ENCODE data around the gene RNU6-8. TPM values are rescaled to one million over a fixed set of nuclear protein-coding genes. Genes with fewer than 3 reads are reported as not detected.

The RNU6-8 gene
- total and polyA plus RNA-seq, 2 experiments from 2014 or later: not detected

DNA sequence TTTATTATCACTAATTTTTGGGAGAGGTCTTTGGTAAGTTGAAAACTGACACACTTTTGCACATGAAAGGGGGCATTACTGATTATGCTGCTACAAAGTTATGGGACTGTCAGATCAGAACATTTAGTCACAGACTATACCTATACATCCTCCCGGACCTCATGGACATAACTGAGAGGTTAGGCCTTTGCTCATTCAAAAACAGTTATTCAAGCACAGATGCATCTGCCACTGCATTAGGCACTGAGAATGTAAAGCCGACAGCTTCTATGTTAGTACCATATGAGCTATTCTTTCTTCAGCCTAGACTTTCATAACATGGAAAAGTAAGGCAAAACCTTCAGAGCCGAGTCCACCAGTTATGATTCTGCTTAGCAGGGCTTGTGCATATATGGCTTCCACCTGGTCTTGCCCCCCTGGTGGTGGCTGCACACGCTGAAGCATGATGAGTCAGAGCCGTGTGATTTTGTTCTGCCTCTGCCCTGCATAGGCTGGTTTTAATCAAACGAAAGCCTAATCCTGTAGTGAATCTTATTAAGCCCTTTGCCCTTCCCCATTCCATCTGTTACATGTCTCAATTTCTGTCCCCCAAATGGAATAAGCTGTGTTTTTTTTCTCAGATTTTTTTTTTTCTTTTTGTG lies 21.8 kb upstream of the RNU6-8 start:
- Histone ChIP-seq H3K4me3 (no peak overlapping the region), H3K79me2 (no peaks in the 10 kb centered on the region), H3K9me2 (replicated peaks; ENCODE audit: insufficient read depth) (no peaks in the 10 kb centered on the region), H3K9me3 (ENCODE audit: low read depth) (no peaks in the 10 kb centered on the region), H4K20me1 (ENCODE audit: insufficient read depth, poor library complexity, severe bottlenecking) (no peaks in the 10 kb centered on the region), H3K36me3 (replicated peaks; ENCODE audit: insufficient read depth, low read depth) (no peaks in the 10 kb centered on the region), H3K27me3 (no peaks in the 10 kb centered on the region), H3K4me2 (peak overlapping the region; percentile 10), H3K27ac (peak overlapping the region; percentile 81), H2AFZ (no peak overlapping the region), H3K4me1 (ENCODE audit: insufficient read depth) (peaks cover 25% of the 10 kb centered on the region)
- WGBS (ENCODE audit: low lambda C conversion rate, missing lambda C conversion rate): 36% methylated on average over 6 of the region's 6 CpGs
- TF ChIP-seq CTCF (IDR thresholded peaks at IDR 0.05; ENCODE audit: poor library complexity) (peak; percentile 26), EZH2 (IDR thresholded peaks at IDR 0.05; ENCODE audit: borderline replicate concordance) (no peak)
- DNase-seq (ENCODE audit: low spot score): peak; percentile 81

- Histone ChIP-seq H3K9me3 (ENCODE audit: low read depth) (no peaks in the 10 kb centered on the region), H3K9me2 (replicated peaks; ENCODE audit: insufficient read depth) (no peaks in the 10 kb centered on the region), H3K4me2 (no peak overlapping the region), H3K4me3 (no peak overlapping the region), H3K27me3 (no peaks in the 10 kb centered on the region), H3K4me1 (ENCODE audit: insufficient read depth) (peaks cover 7% of the 10 kb centered on the region), H4K20me1 (ENCODE audit: insufficient read depth, poor library complexity, severe bottlenecking) (no peaks in the 10 kb centered on the region), H2AFZ (no peak overlapping the region), H3K36me3 (replicated peaks; ENCODE audit: insufficient read depth, low read depth) (no peaks in the 10 kb centered on the region), H3K79me2 (no peaks in the 10 kb centered on the region), H3K27ac (no peak overlapping the region)
- no peak for DNase-seq (ENCODE audit: low spot score)
- WGBS (ENCODE audit: low lambda C conversion rate, missing lambda C conversion rate): 61% methylated on average over 5 of the region's 5 CpGs
- TF ChIP-seq EZH2phosphoT487 (IDR thresholded peaks at IDR 0.05; ENCODE audit: low read depth, severe bottlenecking, unreplicated experiment) (no peak), EZH2 (IDR thresholded peaks at IDR 0.05; ENCODE audit: borderline replicate concordance) (no peak), CTCF (IDR thresholded peaks at IDR 0.05; ENCODE audit: poor library complexity) (no peak)
Measured at GRCh38 chr14:32217301-32217700, 14.2 kb upstream of the RNU6-8 start.

DNA sequence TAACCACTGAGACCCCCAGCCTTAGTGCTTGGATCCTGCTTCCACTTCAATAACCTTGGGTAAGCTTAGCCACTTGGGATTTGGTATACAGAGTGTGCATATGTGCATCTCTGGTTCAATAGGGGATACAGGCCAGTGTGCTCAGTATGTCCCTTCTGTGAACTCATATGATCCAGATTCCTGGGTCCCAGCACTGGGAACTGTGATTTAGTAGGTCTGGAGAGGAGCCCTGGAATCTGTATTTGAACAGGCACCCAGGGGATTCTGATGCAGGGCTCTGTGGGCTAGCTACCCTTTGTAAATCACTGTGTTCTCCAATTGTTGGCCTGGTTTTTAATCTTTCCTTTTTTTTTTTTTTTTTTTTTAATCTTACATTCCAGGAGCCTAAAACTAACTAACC lies 9.8 kb upstream of the RNU6-8 start:
- no peaks in the 10 kb centered on the region for H4K20me1 ChIP-seq (ENCODE audit: insufficient read depth, poor library complexity, severe bottlenecking)

More for the DNA sequence above, 9.8 kb upstream of the RNU6-8 start:
- Histone ChIP-seq H2AFZ (no peak overlapping the region), H3K79me2 (no peaks in the 10 kb centered on the region), H3K9me3 (ENCODE audit: low read depth) (no peaks in the 10 kb centered on the region), H3K9me2 (replicated peaks; ENCODE audit: insufficient read depth) (no peaks in the 10 kb centered on the region), H3K36me3 (replicated peaks; ENCODE audit: insufficient read depth, low read depth) (no peaks in the 10 kb centered on the region), H3K27me3 (no peaks in the 10 kb centered on the region), H3K4me3 (no peak overlapping the region), H3K4me1 (ENCODE audit: insufficient read depth) (no peaks in the 10 kb centered on the region), H3K4me2 (no peak overlapping the region), H3K27ac (no peak overlapping the region)
- DNase-seq (ENCODE audit: low spot score): no peak
- no peak for TF ChIP-seq EZH2phosphoT487 (IDR thresholded peaks at IDR 0.05; ENCODE audit: low read depth, severe bottlenecking, unreplicated experiment)
- TF ChIP-seq EZH2 (IDR thresholded peaks at IDR 0.05; ENCODE audit: borderline replicate concordance): no peak
- TF ChIP-seq CTCF (IDR thresholded peaks at IDR 0.05; ENCODE audit: poor library complexity): no peak
